ENCODE measurements around the gene SLU7.

SLU7 gene

DNA sequence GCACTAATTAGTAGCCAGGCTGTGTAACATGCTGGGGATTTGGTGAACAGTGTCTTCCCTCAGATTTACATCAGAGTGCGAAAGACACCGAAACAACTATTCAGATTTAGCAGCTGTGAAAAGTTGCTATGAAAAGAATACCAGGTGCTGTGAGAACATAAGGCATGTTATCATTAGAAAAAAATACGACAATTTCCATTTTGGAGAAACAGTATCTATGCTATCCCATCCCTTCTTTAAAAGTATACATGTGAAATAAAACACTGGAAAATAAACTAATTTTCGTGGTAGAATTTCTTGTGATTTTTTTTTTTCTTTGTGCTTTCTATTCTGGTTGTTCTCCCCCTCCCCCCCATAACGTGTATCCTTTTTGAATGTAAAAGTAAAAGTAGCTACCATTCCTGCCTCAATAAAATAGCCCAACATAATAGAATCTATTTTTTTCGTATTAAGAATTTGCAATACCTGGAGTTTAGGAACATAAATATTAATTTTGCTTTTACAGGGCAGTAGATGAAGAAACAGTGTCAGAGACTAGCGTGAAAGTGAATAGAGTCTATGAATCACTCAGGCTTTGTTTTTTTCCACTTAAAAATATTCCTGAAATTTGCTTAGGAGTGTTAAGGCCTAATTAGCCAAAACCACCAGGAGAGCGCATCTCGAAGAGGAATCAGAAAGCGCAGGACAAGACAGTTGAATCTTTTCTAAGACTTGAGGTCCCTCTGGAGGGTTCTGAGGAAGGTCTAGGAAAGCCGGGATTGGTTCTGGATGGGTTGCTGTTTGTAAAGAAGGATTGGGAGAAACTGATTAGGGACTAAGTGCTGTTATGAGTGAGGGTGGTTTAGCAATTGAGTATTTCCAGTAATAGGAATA is 813 bp upstream of the SLU7 start:
- DNase-seq (ENCODE audit: low spot score), result no peak

- peak; percentile 94 for DNase-seq (ENCODE audit: low spot score)
Measured at GRCh38 chr5:160399402-160400353, 19.2 kb downstream of the SLU7 start, which contains the start of gene FAM200C. TSS of gene FAM200C (minus strand) at chr5:160400054. CDS start at chr5:160395490, 4,564 bp downstream.

DNA sequence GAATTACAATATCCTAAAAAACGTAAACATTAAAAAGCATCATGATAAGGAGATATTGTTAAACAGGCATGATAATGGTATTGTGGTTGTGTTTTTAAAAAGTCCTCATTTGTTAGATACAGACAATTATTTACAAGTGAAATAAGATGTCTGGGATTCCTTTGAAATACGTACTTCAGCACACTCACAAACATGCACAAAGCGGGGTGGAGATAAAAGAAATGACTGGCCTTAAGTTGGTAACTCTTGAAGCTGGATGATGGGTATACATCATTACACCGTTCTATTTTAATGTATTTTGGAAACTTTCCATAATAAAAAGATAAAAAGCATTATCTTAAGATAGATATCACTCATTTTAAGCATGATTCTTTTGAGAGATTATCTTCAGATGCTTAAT is 20.1 kb downstream of the SLU7 start:
- no peak for DNase-seq (ENCODE audit: low spot score)

DNA sequence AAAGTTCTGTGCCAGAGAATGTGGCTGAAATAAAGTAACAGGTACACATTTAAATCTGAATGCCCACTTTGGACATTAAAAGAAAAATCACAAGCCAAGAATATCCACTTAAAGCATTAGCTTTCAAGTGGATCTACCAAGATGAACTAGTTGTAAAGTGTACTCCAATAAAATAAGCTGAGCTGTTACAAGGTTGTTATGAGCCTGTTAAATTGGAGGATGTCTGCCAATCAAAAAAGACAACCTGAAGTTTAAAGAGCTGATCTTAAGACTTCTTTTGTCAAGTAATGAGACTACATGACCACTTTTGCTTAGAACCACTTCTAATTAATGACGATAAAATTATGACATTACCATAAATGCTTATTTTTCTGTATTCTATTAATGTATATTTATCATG is 21.4 kb downstream of the SLU7 start:
- no peak for DNase-seq (ENCODE audit: low spot score)

DNA sequence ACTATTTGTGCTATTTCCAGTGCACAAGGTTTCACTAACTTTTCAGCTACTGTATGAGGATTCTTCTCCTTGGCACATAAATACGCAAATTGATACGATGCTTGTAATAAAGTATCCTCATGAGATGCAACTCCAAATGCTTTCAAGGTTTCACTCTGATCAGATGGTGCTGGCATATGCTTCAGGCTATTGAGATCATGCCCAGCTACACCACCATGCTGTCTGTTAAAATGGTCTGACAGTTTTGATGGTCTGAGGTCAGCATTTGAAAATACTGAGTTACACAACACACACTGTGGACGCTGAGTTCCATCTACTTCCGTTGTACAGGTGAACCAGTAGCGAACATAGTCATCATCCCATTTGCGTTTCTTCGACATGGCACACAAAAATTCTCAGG is 23.8 kb downstream of the SLU7 start:
- DNase-seq (ENCODE audit: low spot score), result no peak

GRCh38 chr5:160390787-160391696 is 27.8 kb downstream of the SLU7 start:
- no peak for DNase-seq (ENCODE audit: low spot score)

- no peak for DNase-seq (ENCODE audit: low spot score)
Measured at GRCh38 chr5:160387445-160387844, 31.4 kb downstream of the SLU7 start.

DNA sequence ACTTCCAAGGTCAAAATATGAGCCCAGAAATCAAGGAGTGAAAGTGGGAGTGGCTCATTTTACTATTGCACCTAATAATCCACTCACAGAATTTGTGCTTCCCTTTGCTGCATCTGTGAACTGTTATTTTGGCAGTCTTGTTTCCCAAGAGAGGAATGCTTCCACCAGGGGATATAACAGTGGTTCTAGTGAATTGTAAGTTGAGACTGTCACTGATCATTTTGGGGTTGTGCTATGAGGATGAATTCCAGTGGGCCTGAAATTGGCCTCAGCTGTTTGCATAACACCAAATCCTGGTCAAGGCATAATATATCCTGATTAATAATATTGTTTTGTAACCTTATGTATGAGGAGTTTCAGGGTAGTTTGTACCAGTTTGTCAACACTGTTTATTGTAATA is 33.4 kb downstream of the SLU7 start:
- no peak for DNase-seq (ENCODE audit: low spot score)

DNA sequence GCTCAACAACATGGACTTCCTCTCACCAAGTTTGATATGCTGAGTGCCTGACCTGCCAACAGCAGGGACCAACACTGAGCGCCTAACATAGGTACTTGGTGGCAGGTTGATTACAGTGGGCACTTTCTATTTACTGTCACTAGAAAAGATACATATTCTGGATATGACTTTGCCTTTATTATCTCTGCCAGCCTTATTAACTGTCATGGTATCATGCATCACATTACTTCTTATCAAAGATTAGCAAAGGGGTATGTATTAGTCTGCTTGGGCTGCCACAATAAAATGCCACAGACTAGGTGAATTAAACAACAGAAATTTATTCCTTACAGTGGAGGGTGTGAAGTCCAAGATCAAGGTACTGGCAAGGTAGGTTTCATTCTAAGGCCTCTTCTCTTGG is 34.2 kb downstream of the SLU7 start:
- no peak for DNase-seq (ENCODE audit: low spot score)

- DNase-seq (ENCODE audit: low spot score), result no peak
Measured at GRCh38 chr5:160382346-160382745, 36.5 kb downstream of the SLU7 start.

DNA sequence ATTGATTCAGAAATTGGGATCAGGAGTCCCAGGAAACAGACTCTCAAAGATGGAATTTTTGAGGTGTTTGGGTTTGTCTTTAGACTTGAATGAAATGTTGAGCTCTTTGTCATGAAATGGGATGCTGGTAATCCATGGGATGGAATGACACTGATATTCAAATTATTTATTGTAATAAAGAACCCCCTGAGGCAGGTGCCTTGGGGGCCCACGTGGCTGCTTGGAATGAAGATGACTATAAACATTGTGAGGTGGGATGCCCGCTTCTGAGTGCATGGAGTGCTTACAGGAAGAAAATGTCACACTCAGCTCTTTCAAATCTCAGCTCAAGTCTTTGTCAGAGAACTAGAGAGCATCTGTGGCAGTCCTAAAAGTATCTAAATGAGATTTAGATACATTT is 38.8 kb downstream of the SLU7 start:
- no peak for DNase-seq (ENCODE audit: low spot score)

GRCh38 chr5:160379511-160379910 is 39.4 kb downstream of the SLU7 start:
- DNase-seq (ENCODE audit: low spot score), result no peak

DNA sequence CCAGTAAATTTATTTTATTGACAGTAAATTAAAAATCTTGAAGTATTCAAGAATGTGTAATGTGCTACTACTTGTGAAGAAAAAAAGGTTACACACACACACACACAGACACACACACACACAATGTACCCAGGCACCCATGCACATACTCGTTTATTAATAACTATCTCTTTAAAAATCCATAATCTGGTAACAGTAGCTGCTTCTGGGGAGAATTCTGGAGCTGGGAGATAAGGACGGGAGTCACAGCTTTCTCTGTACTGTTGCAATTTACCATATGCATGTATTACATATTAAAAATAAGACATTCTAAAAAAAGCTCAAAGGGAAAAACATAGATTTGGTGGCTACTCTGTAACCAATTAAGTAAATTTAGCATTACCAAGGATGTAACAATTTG is 40.6 kb downstream of the SLU7 start:
- DNase-seq (ENCODE audit: low spot score), result no peak

- DNase-seq (ENCODE audit: low spot score), result no peak
Measured at GRCh38 chr5:160377651-160378050, 41.2 kb downstream of the SLU7 start.

GRCh38 chr5:160376416-160376815 is 42.5 kb downstream of the SLU7 start:
- no peak for DNase-seq (ENCODE audit: low spot score)

DNA sequence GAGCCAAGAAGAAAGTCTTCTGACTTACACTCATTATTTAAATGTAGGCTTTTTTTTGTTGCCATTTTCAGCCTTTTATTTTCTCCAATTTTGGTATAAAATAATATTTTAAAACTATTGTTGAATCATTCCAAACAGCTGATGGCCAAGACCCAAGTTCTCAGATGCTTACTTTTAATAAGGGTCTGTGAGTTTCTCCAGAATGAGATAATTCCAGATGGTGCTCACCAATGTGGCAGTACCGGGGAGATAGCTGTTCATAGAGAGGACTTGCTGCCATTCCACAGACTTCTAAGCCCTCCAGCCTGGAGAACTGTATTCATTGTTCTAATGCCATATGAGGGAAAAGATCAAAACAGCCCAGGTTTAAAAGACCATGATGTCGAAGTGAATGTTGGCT is 43.2 kb downstream of the SLU7 start:
- no peak for DNase-seq (ENCODE audit: low spot score)

DNA sequence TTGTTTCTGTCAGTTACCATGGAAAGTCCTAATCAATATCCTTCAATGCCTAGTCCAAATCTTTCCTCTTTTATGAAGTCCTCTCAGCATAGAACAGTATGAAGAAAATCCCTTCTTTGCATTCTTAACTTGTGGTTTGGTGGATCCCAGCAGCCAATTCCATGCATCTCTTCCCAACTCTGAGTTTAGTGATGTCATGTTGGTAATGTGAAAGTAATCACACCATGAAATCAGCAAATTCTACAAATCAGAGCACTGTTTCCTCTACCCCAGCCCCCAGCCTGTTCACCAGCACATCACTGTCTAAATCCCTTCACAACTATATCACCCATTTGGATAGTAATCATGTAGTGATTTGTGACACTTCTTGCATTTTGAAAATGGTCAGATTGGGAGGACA is 43.7 kb downstream of the SLU7 start:
- DNase-seq (ENCODE audit: low spot score), result no peak

- no peak for DNase-seq (ENCODE audit: low spot score)
Measured at GRCh38 chr5:160371294-160371693, 47.6 kb downstream of the SLU7 start.

GRCh38 chr5:160370713-160371034 is 48.2 kb downstream of the SLU7 start:
- no peak for DNase-seq (ENCODE audit: low spot score)

- peak; percentile 28 for DNase-seq (ENCODE audit: low spot score)
Measured at GRCh38 chr5:160369990-160370712, 48.7 kb downstream of the SLU7 start, which contains the start of gene C1QTNF2. TSS of gene C1QTNF2 (minus strand) at chr5:160370626. CDS start at chr5:160355011, 15,615 bp downstream.

DNA sequence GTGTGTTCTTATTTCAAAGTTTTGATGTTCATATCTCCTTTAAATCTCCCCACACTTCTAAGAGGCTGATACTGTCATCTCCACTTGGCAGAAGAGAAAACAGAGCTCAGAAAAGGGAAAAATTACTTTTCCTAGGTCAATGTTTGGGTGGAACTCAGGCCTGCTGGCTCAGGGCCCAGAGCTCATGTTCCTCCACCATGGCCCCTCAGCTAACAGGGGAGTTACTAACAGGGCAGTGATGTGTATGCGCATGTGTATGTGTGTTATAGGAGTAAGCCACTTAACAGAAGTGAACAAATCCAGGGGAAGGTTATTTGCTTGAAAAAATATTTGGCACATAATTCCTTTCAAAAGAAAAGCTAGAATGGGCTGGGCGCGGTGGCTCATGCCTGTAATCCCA is 51.0 kb downstream of the SLU7 start:
- DNase-seq (ENCODE audit: low spot score), result no peak

All from COLO829 (cell line).